22Rv1 (cell line): ENCODE data around the gene ZNF367.

Source experiments
- ZFX ChIP-seq: fragments of 450-650 bp; IDR thresholded peaks from 2 replicates; pipeline ENCODE4 v1.6.1; 2017; ENCODE audit warnings: antibody characterized with exemption, borderline replicate concordance
- TF ChIP-seq, protein P1 (sequence below): fragments of 450-650 bp; IDR thresholded peaks from 2 replicates; pipeline ENCODE4 v1.5.1; 2017; ENCODE audit warnings: mild to moderate bottlenecking

DNA sequence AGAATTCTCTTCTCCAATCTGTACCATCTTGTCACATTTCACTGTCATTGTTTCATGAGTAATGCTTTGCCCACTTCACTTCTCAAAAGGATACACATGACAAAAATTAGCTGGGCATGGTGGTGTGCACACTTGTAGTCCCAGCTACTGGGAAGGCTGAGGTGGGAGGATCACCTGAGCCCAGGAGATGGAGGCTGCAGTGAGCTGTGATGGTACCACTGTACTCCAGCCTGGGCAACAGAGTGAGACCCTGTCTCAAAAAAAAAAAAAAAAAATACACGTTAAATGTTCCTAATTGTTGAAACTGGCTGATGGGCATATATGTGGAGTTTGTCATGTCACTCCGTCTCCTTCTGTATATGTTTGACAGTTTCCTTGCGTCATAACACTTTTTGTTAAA, 79.9 kb downstream of the ZNF367 start:
- TF ChIP-seq, protein P1, sequence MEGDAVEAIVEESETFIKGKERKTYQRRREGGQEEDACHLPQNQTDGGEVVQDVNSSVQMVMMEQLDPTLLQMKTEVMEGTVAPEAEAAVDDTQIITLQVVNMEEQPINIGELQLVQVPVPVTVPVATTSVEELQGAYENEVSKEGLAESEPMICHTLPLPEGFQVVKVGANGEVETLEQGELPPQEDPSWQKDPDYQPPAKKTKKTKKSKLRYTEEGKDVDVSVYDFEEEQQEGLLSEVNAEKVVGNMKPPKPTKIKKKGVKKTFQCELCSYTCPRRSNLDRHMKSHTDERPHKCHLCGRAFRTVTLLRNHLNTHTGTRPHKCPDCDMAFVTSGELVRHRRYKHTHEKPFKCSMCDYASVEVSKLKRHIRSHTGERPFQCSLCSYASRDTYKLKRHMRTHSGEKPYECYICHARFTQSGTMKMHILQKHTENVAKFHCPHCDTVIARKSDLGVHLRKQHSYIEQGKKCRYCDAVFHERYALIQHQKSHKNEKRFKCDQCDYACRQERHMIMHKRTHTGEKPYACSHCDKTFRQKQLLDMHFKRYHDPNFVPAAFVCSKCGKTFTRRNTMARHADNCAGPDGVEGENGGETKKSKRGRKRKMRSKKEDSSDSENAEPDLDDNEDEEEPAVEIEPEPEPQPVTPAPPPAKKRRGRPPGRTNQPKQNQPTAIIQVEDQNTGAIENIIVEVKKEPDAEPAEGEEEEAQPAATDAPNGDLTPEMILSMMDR: no peak
- TF ChIP-seq ZFX: no peak
